Adrenal gland (tissue), 12 donors: ENCODE data around the gene TBATA. TPM values are rescaled to one million over a fixed set of nuclear protein-coding genes. Genes with fewer than 3 reads are reported as not detected.

ENCODE experiments used
- DNase-seq, 7 donors: peaks; one replicate each; pipeline ENCODE4 v3.0.0-alpha.2; 2019 to 2020
- H3K27ac ChIP-seq, 5 donors: fragments of 200-600 bp; sonication (generic) in 4 of 5; 1 replicate in 3 of 5; 2 replicates in 2 of 5; pipeline versions ENCODE4 v1.5.1 to v1.8.0; 2016 to 2020; ENCODE audit warnings: mild to moderate bottlenecking in 1 of 5
- H3K27me3 ChIP-seq: fragments of 200-600 bp; 2 replicates; pipeline ENCODE4 v1.8.0; 2021
- H3K36me3 ChIP-seq, 2 donors: fragments of 200-600 bp; replicated peaks in 1 of 2; 1 replicate in 1 of 2; 2 replicates in 1 of 2; pipeline versions ENCODE4 v1.5.1 to v1.8.0; 2018 to 2022
- H3K4me1 ChIP-seq, 2 donors: fragments of 200-600 bp; replicated peaks in 1 of 2; 1 replicate in 1 of 2; 2 replicates in 1 of 2; pipeline versions ENCODE4 v1.5.1 to v1.8.0; 2018 to 2021
- H3K4me3 ChIP-seq, 4 donors: fragments of 200-600 bp; sonication (generic) in 3 of 4; one replicate each; pipeline ENCODE4 v1.5.1; 2016 to 2018
- H3K9me3 ChIP-seq, 3 donors: fragments of 200-600 bp; sonication (generic) in 1 of 3; replicated peaks in 1 of 3; 1 replicate in 2 of 3; 2 replicates in 1 of 3; pipeline versions ENCODE4 v1.5.1 to v1.8.0; 2016 to 2021
- POLR2A ChIP-seq, 2 donors: fragments of 450-650 bp; IDR thresholded peaks; one replicate each; pipeline ENCODE4 v1.6.1; 2017; ENCODE audit warnings: antibody characterized with exemption in 2 of 2, mild to moderate bottlenecking in 2 of 2, moderate library complexity in 1 of 2
- WGBS, 4 donors: extraction: QIAGEN DNeasy Blood & Tissue Kit in 2 of 4; methylation state at CpG; one replicate each; pipeline versions ENCODE4 v1.1.5 to v1.1.7; 2013 to 2017; 5-methylcytosine and 5-hydroxymethylcytosine counted together
- intact Hi-C, 2 donors: fragments of 100-400 bp; cut with DNase I; formaldehyde crosslinking; loops; one replicate each; pipeline versions ENCODE4 v1.14.1 to v1.15.0; 2022 to 2023
- polyA plus RNA-seq, 3 donors: library from polyadenylated mRNA; stranded (reverse); fragments of 200-250 nt in 2 of 3; fragments of 350-450 nt in 1 of 3; fragmentation: Illumina TruSeq in 1 of 3; extraction: RNeasy Lipid Tissue Mini Kit (QIAGEN cat#74804) in 1 of 3; gene quantifications; one replicate each; pipeline ENCODE4 v1.2.3, GENCODE V29; 2013 to 2014
- total RNA-seq, 9 donors: library from RNA; depleted of rRNA in 4 of 9; stranded (reverse); fragments of >200 nt in 4 of 9; fragments of 120-200 nt in 1 of 9; fragmentation: NEBNext Ultra II Directional in 1 of 9; extraction: Animal tissue kit (Norgen Biotek cat#: 25700) in 1 of 9; gene quantifications; one replicate each; pipeline versions ENCODE4 v1.1.0 to v1.2.4, GENCODE V29; 2013 to 2023
- TF ChIP-seq, protein P1 (sequence below), 6 experiments: fragments of 450-650 bp in 4 of 6; fragments of 200-600 bp in 2 of 6; sonication (generic) in 1 of 6; IDR thresholded peaks; 1 replicate in 5 of 6; 2 replicates in 1 of 6; pipeline versions ENCODE4 v1.5.1 to v1.8.0; 2016 to 2021; ENCODE audit warnings: antibody characterized with exemption in 6 of 6, mild to moderate bottlenecking in 2 of 6, moderate library complexity in 1 of 6
- donor health status: healthy with polysubstance abuse.
- donor health status: Bipolar disorder and iron deficiency.
- donor health status: DM: yes; HTN: yes; CAD: no.
- donor health status: DM: no; HTN: no; CAD: no.
- donor health status: DM: no; HTN: no; CAD: no.
- donor health status: DM: yes; HTN: yes; CAD: no.

Gene TBATA
- total and polyA plus RNA-seq, 12 donors: 0.17 TPM; not detected in 11

DNA sequence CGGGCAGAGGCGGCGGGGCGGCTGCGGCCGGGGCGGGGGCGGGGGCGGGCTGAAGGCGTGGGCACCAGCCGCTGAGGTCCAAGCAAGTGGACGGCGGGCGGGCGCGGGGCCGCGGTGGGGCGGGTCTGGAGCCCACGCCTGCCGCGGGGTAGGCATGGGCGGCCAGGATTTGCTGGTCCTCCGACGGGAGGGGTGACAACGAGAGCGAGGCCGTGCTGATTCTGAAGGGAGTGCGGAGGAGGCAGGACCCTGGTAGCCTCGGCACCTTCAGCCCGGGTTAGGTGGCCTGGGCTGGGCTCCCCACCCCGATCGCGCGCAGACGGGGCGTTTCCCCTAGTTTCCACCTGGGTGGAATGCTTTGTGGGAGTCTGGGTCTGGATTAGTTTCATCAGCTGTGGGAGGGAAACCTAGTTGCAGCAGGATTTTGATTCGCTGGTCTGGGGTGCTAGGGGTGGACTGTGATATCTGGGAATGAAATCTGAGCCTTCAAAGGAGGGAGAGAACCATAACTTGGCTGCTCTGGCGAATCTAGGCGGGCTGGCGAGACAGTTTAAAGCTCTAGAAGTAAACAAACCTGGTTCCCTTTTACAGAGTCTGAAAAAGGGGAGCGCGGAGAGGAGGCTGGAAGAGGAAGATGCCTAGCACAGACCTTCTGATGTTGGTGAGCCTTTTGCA, 31.2 kb upstream of the TBATA start:
- intact Hi-C loops: loop anchor here in 1 of 2 donors (5.0 kb wide), 1 partner anchor 61 kb away; no protein-coding TSS in a partner anchor
- Histone ChIP-seq H3K4me3 (peak overlapping the region in 3 of 4 donors; percentile 49 to 96 (median 87)), H3K36me3 (peaks cover 0 to 23% of the 10 kb centered on the region in 2 donors), H3K27me3 (no peaks in the 10 kb centered on the region), H3K4me1 (peaks cover 7 to 20% of the 10 kb centered on the region in 2 donors), H3K9me3 (no peaks in the 10 kb centered on the region), H3K27ac (peak overlapping the region; percentile 31 to 95 (median 88))
- peak; percentile 72 to 89 (median 82) for DNase-seq
- WGBS, 4 donors: 0 to 5% (median 1%) methylated on average over 6 to 43 of the region's 43 CpGs
- TF ChIP-seq, protein P1, sequence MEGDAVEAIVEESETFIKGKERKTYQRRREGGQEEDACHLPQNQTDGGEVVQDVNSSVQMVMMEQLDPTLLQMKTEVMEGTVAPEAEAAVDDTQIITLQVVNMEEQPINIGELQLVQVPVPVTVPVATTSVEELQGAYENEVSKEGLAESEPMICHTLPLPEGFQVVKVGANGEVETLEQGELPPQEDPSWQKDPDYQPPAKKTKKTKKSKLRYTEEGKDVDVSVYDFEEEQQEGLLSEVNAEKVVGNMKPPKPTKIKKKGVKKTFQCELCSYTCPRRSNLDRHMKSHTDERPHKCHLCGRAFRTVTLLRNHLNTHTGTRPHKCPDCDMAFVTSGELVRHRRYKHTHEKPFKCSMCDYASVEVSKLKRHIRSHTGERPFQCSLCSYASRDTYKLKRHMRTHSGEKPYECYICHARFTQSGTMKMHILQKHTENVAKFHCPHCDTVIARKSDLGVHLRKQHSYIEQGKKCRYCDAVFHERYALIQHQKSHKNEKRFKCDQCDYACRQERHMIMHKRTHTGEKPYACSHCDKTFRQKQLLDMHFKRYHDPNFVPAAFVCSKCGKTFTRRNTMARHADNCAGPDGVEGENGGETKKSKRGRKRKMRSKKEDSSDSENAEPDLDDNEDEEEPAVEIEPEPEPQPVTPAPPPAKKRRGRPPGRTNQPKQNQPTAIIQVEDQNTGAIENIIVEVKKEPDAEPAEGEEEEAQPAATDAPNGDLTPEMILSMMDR (IDR thresholded peaks at IDR 0.05): peak in 1 of 6 experiments; percentile 8
- peak; percentile 53 to 75 for TF ChIP-seq POLR2A (IDR thresholded peaks at IDR 0.05)

DNA sequence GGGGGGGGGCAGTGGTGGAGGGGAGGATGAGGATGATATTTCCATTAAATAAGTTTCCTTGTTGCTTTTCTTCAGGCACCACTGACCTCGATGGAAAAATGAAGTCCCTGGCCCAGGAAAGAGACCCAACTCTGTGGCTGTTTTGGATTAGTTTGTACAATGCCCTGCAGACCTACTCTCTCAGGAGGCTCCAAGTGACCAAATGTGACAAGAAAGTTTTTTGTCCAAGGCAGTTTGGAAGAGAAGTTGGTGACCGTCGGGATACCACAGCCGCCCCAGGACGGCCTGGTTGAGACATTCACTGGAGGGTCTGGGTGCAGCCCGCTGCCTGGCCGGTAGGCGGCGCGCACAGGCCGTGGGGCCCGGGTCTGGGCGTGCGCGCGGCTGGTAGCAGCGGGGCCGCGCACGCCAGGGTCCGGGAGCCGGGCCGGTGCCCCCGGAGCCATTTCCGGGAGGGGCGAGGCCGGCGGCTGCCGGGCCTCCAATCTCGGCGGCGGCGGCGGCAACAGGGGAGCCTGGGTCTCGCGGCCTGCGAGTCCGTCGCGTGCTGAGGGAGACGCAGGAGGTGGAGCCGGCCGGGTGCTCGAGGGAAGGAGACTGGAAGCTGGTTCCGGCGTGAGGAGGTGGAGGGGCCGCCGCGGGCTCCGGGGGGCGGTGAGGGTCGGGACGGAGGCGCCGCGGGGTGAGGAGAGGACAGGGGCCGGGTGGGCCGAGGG, 30.5 kb upstream of the TBATA start, which contains the start of gene SGPL1:
TSS of gene SGPL1 (plus strand) at position 445 of the 716 bp plus-strand sequence. CDS start 906 bp downstream, outside the sequence.
- peaks cover 7 to 20% of the 10 kb centered on the region in 2 donors for H3K4me1 ChIP-seq
- no peaks in the 10 kb centered on the region for H3K27me3 ChIP-seq
- intact Hi-C loops: loop anchor here (2.0 to 5.0 kb wide), 2 partner anchors 62 to 63 kb away; no protein-coding TSS in a partner anchor
- H3K9me3 ChIP-seq: no peaks in the 10 kb centered on the region
- peak; percentile 79 to 92 (median 90) for DNase-seq
- 2 to 75% (median 7%) methylated on average over 1 to 58 of the region's 58 CpGs for WGBS, 4 donors
- H3K4me3 ChIP-seq: peak within 1 kb of the TSS in 3 of 4 donors; percentile 49 to 96 (median 87)
- H3K27ac ChIP-seq: peak within 1 kb of the TSS; percentile 64 to 95 (median 88)
- TF ChIP-seq POLR2A (IDR thresholded peaks at IDR 0.05): peak in 1 of 2 donors; percentile 6
- TF ChIP-seq, protein P1 (IDR thresholded peaks at IDR 0.05): peak; percentile 44 to 100 (median 86)
- H3K36me3 ChIP-seq: peaks cover 0 to 20% of the 10 kb centered on the region in 2 donors

DNA sequence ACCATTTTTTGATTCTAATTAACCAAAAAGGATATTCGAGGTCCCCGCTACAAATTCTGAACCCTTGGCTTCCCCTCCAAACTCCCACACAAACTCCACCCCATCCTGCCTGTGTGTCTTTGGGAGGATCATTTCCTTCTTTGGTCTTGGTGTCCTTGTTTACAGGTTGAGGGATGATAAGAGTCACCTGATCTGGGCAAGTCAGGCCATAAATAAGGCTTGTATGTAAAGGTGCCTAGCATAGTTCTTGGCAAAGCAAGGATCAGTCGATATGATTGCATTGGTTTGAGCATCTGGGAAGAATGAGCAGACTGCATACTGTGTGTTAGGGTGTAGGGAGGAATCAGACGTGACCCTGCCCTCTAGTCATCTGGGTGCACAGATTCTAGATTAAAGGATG, 28.9 kb upstream of the TBATA start:
- H3K9me3 ChIP-seq: no peaks in the 10 kb centered on the region
- peaks cover 7 to 19% of the 10 kb centered on the region in 2 donors for H3K4me1 ChIP-seq
- no peak for TF ChIP-seq POLR2A (IDR thresholded peaks at IDR 0.05)
- TF ChIP-seq, protein P1 (IDR thresholded peaks at IDR 0.05): no peak
- intact Hi-C loops: loop anchor here in 1 of 2 donors (2.0 kb wide), 1 partner anchor 65 kb away; no protein-coding TSS in a partner anchor
- DNase-seq: no peak
- H3K27me3 ChIP-seq: no peaks in the 10 kb centered on the region
- no peak overlapping the region for H3K27ac ChIP-seq
- H3K4me3 ChIP-seq: no peak overlapping the region
- 68 to 86% (median 80%) methylated on average over 4 of the region's 4 CpGs for WGBS, 4 donors
- H3K36me3 ChIP-seq: peaks cover 0 to 5% of the 10 kb centered on the region in 2 donors

DNA sequence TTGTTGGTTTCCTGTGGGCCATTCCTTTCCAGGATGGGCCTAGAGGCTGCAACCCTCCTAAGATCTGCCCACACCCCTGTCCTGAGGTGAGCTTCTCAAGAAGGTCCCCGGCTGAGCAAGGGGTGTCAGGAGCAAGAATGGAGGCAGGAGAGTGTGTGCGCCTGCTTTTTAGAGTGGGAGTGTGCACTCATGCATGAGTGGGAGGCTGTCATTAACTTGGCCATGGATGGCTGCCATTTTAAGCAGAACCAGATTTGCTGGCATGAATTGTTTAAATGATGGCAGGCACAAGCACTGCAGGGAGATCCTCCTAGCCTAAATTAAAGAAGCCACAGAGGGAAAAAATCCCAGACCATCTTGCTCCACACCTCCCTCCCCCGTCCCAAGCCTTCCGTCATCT, 27.6 kb upstream of the TBATA start:
- 82 to 96% (median 94%) methylated on average over 4 of the region's 4 CpGs for WGBS, 4 donors
- intact Hi-C loops: no loop called here
- no peak for DNase-seq
- H3K36me3 ChIP-seq: no peaks in the 10 kb centered on the region
- no peak overlapping the region for H3K27ac ChIP-seq
- TF ChIP-seq, protein P1 (IDR thresholded peaks at IDR 0.05): no peak
- TF ChIP-seq POLR2A (IDR thresholded peaks at IDR 0.05): no peak
- no peaks in the 10 kb centered on the region for H3K9me3 ChIP-seq
- H3K27me3 ChIP-seq: no peaks in the 10 kb centered on the region
- H3K4me1 ChIP-seq: peaks cover 7 to 12% of the 10 kb centered on the region in 2 donors
- no peak overlapping the region for H3K4me3 ChIP-seq
